Spleen (tissue), 7 donors: ENCODE measurements around the gene FRYL.

ENCODE experiments used
- POLR2A ChIP-seq, 3 donors: fragments of 450-650 bp; IDR thresholded peaks; one replicate each; pipeline ENCODE4 v1.5.1; 2017; ENCODE audit warnings: antibody characterized with exemption in 3 of 3, mild to moderate bottlenecking in 1 of 3
- POLR2AphosphoS5 ChIP-seq, 3 donors: sonication (generic); formaldehyde crosslinking; IDR thresholded peaks; one replicate each; pipeline ENCODE4 v1.5.1; 2017; ENCODE audit warnings: antibody characterized with exemption in 3 of 3
- TF ChIP-seq, protein P1 (sequence below), 11 experiments: fragments of 200-600 bp in 7 of 11; fragments of 450-650 bp in 4 of 11; sonication (generic) in 4 of 11; IDR thresholded peaks in 8 of 11; conservative IDR thresholded peaks in 3 of 11; 1 replicate in 7 of 11; 2 replicates in 4 of 11; pipeline versions ENCODE4 v1.4.0 to v1.8.0; 2016 to 2021; ENCODE audit warnings: antibody characterized with exemption in 11 of 11, inconsistent platforms in 4 of 11, mild to moderate bottlenecking in 1 of 11
- donor health status: DM: no; HTN: no; CAD: no; lungs with moderate emphysema.
- donor health status: DM: no; HTN: no; CAD: no.
- donor health status: DM: no; HTN: no; CAD: no.

DNA sequence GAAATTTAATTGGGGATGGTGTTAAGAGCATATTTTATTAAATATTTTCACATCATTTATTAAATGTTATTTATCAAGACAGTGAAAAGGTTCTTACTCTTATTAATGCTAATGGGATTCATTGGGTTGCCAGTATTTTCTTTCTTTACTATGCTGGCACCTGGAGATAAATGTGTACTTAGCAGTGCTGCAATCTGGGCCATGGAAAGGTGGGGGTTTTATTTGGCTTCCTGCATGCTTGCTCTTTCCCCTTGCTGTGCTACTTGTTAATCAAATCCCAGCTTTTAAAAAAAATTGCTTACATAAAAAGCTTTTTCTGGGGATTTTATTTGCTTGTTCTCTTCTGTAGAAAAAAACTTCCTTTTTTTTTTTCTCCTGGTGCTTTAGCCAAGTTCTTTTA is 241.7 kb downstream of the FRYL start:
- TF ChIP-seq POLR2AphosphoS5 (IDR thresholded peaks at IDR 0.05), result no peak
- TF ChIP-seq, protein P1, sequence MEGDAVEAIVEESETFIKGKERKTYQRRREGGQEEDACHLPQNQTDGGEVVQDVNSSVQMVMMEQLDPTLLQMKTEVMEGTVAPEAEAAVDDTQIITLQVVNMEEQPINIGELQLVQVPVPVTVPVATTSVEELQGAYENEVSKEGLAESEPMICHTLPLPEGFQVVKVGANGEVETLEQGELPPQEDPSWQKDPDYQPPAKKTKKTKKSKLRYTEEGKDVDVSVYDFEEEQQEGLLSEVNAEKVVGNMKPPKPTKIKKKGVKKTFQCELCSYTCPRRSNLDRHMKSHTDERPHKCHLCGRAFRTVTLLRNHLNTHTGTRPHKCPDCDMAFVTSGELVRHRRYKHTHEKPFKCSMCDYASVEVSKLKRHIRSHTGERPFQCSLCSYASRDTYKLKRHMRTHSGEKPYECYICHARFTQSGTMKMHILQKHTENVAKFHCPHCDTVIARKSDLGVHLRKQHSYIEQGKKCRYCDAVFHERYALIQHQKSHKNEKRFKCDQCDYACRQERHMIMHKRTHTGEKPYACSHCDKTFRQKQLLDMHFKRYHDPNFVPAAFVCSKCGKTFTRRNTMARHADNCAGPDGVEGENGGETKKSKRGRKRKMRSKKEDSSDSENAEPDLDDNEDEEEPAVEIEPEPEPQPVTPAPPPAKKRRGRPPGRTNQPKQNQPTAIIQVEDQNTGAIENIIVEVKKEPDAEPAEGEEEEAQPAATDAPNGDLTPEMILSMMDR (IDR thresholded peaks at IDR 0.05 in 8 of 11, conservative IDR thresholded peaks at IDR 0.05 in 3 of 11), result no peak
- TF ChIP-seq POLR2A (IDR thresholded peaks at IDR 0.05), result no peak
